Body of pancreas (tissue), 4 donors: Measurements from ENCODE around the gene SPON2. TPM values are rescaled to one million over a fixed set of nuclear protein-coding genes. Genes with fewer than 3 reads are reported as not detected.

Source experiments
- ATAC-seq: fragments of 150-250 bp; one replicate; pipeline ENCODE4 v1.9.1; 2016
- DNase-seq, 4 donors: peaks; one replicate each; pipeline ENCODE4 v3.0.0-alpha.2; 2019
- H3K27ac ChIP-seq, 4 donors: fragments of 200-600 bp; sonication (generic); 1 replicate in 3 of 4; 2 replicates in 1 of 4; pipeline versions ENCODE4 v1.5.1 to v1.6.1; 2016 to 2019; ENCODE audit warnings: mild to moderate bottlenecking in 1 of 4, mixed read lengths in 1 of 4, moderate library complexity in 1 of 4
- H3K27me3 ChIP-seq, 2 donors: fragments of 200-600 bp; sonication (generic); one replicate each; pipeline ENCODE4 v1.6.0; 2016; ENCODE audit warnings: mild to moderate bottlenecking in 1 of 2
- H3K36me3 ChIP-seq, 2 donors: fragments of 200-600 bp; sonication (generic); replicated peaks in 1 of 2; 2 replicates each; pipeline ENCODE4 v1.5.1; 2016; ENCODE audit warnings: low read depth in 2 of 2; ENCODE audit not compliant: insufficient read depth in 1 of 2
- H3K4me1 ChIP-seq: fragments of 200-600 bp; sonication (generic); one replicate; pipeline ENCODE4 v1.6.0; 2016
- H3K4me3 ChIP-seq, 2 donors: fragments of 200-600 bp; sonication (generic); 1 replicate in 1 of 2; 2 replicates in 1 of 2; pipeline ENCODE4 v1.5.1; 2016 to 2019
- H3K9me3 ChIP-seq, 3 donors: fragments of 200-600 bp; sonication (generic); 1 replicate in 2 of 3; 2 replicates in 1 of 3; pipeline ENCODE4 v1.5.1; 2016
- CTCF ChIP-seq, 7 experiments: fragments of 450-650 bp in 4 of 7; fragments of 200-600 bp in 3 of 7; sonication (generic) in 3 of 7; IDR thresholded peaks; one replicate each; pipeline ENCODE4 v1.5.1; 2016 to 2019; ENCODE audit warnings: antibody characterized with exemption in 7 of 7
- POLR2A ChIP-seq, 3 donors: fragments of 450-650 bp; IDR thresholded peaks; one replicate each; pipeline ENCODE4 v1.6.1; 2016; ENCODE audit warnings: antibody characterized with exemption in 3 of 3, mild to moderate bottlenecking in 2 of 3
- WGBS, 2 donors: methylation state at CpG; one replicate each; pipeline ENCODE4 v1.1.5; 2017; 5-methylcytosine and 5-hydroxymethylcytosine counted together
- intact Hi-C: fragments of 100-400 bp; cut with DNase I; formaldehyde crosslinking; loops from one replicate; pipeline ENCODE4 v1.15.1; 2023
- total RNA-seq, 2 donors: library from RNA; depleted of rRNA; stranded (reverse); fragments of >200 nt; gene quantifications; one replicate each; pipeline ENCODE4 v1.1.0, GENCODE V29; 2016

The SPON2 gene
- total RNA-seq, 2 donors from 2014 or later: 25.4 to 33.5 TPM

GRCh38 chr4:1206299-1207156, 34.1 kb upstream of the SPON2 start:
- peaks cover 38% of the 10 kb centered on the region for H3K4me1 ChIP-seq
- H3K36me3 ChIP-seq: no peaks in the 10 kb centered on the region
- H3K27me3 ChIP-seq: no peaks in the 10 kb centered on the region
- no peak for TF ChIP-seq CTCF (IDR thresholded peaks at IDR 0.05)
- DNase-seq (peak; percentile 1 to 11 (median 8)), ATAC-seq (no peak)
- intact Hi-C loops: no loop called here
- H3K27ac ChIP-seq: no peak overlapping the region
- 92 to 95% methylated on average over 18 to 21 of the region's 21 CpGs for WGBS, 2 donors
- H3K4me3 ChIP-seq: no peak overlapping the region
- no peaks in the 10 kb centered on the region for H3K9me3 ChIP-seq

GRCh38 chr4:1205586-1206298, 33.4 kb upstream of the SPON2 start:
- Histone ChIP-seq H3K36me3 (no peaks in the 10 kb centered on the region), H3K4me1 (peaks cover 31% of the 10 kb centered on the region), H3K27me3 (no peaks in the 10 kb centered on the region), H3K4me3 (no peak overlapping the region), H3K27ac (no peak overlapping the region), H3K9me3 (no peaks in the 10 kb centered on the region)
- TF ChIP-seq CTCF (IDR thresholded peaks at IDR 0.05) (no peak), POLR2A (IDR thresholded peaks at IDR 0.05) (no peak)
- DNase-seq (peak in 3 of 4 donors; percentile 1 to 11 (median 11)), ATAC-seq (no peak)
- intact Hi-C loops: no loop called here
- 91 to 100% methylated on average over 1 to 12 of the region's 17 CpGs for WGBS, 2 donors

- H3K4me1 ChIP-seq: peaks cover 24% of the 10 kb centered on the region
- TF ChIP-seq POLR2A (IDR thresholded peaks at IDR 0.05): no peak
- TF ChIP-seq CTCF (IDR thresholded peaks at IDR 0.05): no peak
- no peaks in the 10 kb centered on the region for H3K9me3 ChIP-seq
- no peak overlapping the region for H3K4me3 ChIP-seq
- WGBS, 2 donors: 90 to 91% methylated on average over 7 to 22 of the region's 25 CpGs
- DNase-seq (peak; percentile 9 to 21 (median 10)), ATAC-seq (no peak)
- H3K27ac ChIP-seq: no peak overlapping the region
- intact Hi-C loops: no loop called here
- H3K27me3 ChIP-seq: no peaks in the 10 kb centered on the region
- no peaks in the 10 kb centered on the region for H3K36me3 ChIP-seq
Measured at GRCh38 chr4:1204828-1205585, 32.6 kb upstream of the SPON2 start.

- Histone ChIP-seq H3K9me3 (no peaks in the 10 kb centered on the region), H3K27me3 (no peaks in the 10 kb centered on the region), H3K4me1 (peaks cover 18% of the 10 kb centered on the region), H3K4me3 (no peak overlapping the region), H3K36me3 (no peaks in the 10 kb centered on the region), H3K27ac (no peak overlapping the region)
- no peak for TF ChIP-seq CTCF (IDR thresholded peaks at IDR 0.05)
- no peak for TF ChIP-seq POLR2A (IDR thresholded peaks at IDR 0.05)
- ATAC-seq: no peak
- intact Hi-C loops: no loop called here
- peak in 2 of 4 donors; percentile 1 to 8 for DNase-seq
- 93 to 96% methylated on average over 21 of the region's 21 CpGs for WGBS, 2 donors
Measured at GRCh38 chr4:1204286-1204827, 32.0 kb upstream of the SPON2 start.
